ENCODE data around the gene FAM107A. TPM values are rescaled to one million over a fixed set of nuclear protein-coding genes. Genes with fewer than 3 reads are reported as not detected.

The FAM107A gene
- total RNA-seq, 1 donor from 2014 or later = not detected

GRCh38 chr3:58608648-58609047 lies 31.5 kb upstream of the FAM107A start:
- DNase-seq (ENCODE audit: low read depth) (no peak), FAIRE-seq (no peak)
- H3K4me2 ChIP-seq (ENCODE audit: low read length) = no peak overlapping the region
- Mint-ChIP-seq H3K9me3 (ENCODE audit: unreplicated experiment) (peaks cover 8% of the 10 kb centered on the region), H3K4me3 (ENCODE audit: unreplicated experiment) (no peak overlapping the region), H3K36me3 (ENCODE audit: low read depth, unreplicated experiment) (no peaks in the 10 kb centered on the region), H3K27me3 (ENCODE audit: low read depth, unreplicated experiment) (peaks cover 12% of the 10 kb centered on the region), H3K4me1 (ENCODE audit: low read depth, unreplicated experiment) (peaks cover 2% of the 10 kb centered on the region), H3K27ac (ENCODE audit: unreplicated experiment) (no peak overlapping the region)
- H3K9me3 ChIP-seq (ENCODE audit: insufficient read depth, low read depth, low read length) = no peaks in the 10 kb centered on the region
- H3K4me3 ChIP-seq (ENCODE audit: insufficient read depth, low read depth, low read length) = no peak overlapping the region
- no peak overlapping the region for H3K27ac ChIP-seq (ENCODE audit: low read depth, low read length)
- H3K27me3 ChIP-seq (ENCODE audit: insufficient read depth, low read length) = peaks cover 24% of the 10 kb centered on the region
- no peaks in the 10 kb centered on the region for H3K4me1 ChIP-seq (ENCODE audit: insufficient read depth, low read length)
- H3K36me3 ChIP-seq (ENCODE audit: insufficient read depth, low read length) = no peaks in the 10 kb centered on the region
- TF ChIP-seq CTCF (IDR thresholded peaks at IDR 0.05; ENCODE audit: insufficient read depth, low read depth, low read length) (no peak), EZH2 (IDR thresholded peaks at IDR 0.05; ENCODE audit: insufficient read depth, low read length) (no peak)
- no peaks in the 10 kb centered on the region for H4K20me1 ChIP-seq (ENCODE audit: insufficient read depth, low read length)
- no peak overlapping the region for H3K9ac ChIP-seq (ENCODE audit: low read length)
- H3K79me2 ChIP-seq (ENCODE audit: insufficient read depth, low read length) = no peaks in the 10 kb centered on the region
- no peak overlapping the region for H2AFZ ChIP-seq (ENCODE audit: low read depth, low read length)

GRCh38 chr3:58607816-58608215 lies 30.6 kb upstream of the FAM107A start:
- Histone ChIP-seq H3K4me1 (ENCODE audit: insufficient read depth, low read length) (no peaks in the 10 kb centered on the region), H3K36me3 (ENCODE audit: insufficient read depth, low read length) (no peaks in the 10 kb centered on the region), H3K27ac (ENCODE audit: low read depth, low read length) (no peak overlapping the region), H2AFZ (ENCODE audit: low read depth, low read length) (no peak overlapping the region), H4K20me1 (ENCODE audit: insufficient read depth, low read length) (no peaks in the 10 kb centered on the region), H3K4me2 (ENCODE audit: low read length) (no peak overlapping the region), H3K9me3 (ENCODE audit: insufficient read depth, low read depth, low read length) (no peaks in the 10 kb centered on the region), H3K9ac (ENCODE audit: low read length) (no peak overlapping the region), H3K79me2 (ENCODE audit: insufficient read depth, low read length) (no peaks in the 10 kb centered on the region), H3K4me3 (ENCODE audit: insufficient read depth, low read depth, low read length) (no peak overlapping the region), H3K27me3 (ENCODE audit: insufficient read depth, low read length) (peaks cover 30% of the 10 kb centered on the region)
- DNase-seq (ENCODE audit: low read depth) (peak; percentile 52), FAIRE-seq (no peak)
- peaks cover 2% of the 10 kb centered on the region for H3K4me1 Mint-ChIP-seq (ENCODE audit: low read depth, unreplicated experiment)
- no peak overlapping the region for H3K27ac Mint-ChIP-seq (ENCODE audit: unreplicated experiment)
- TF ChIP-seq EZH2 (IDR thresholded peaks at IDR 0.05; ENCODE audit: insufficient read depth, low read length) (no peak), CTCF (IDR thresholded peaks at IDR 0.05; ENCODE audit: insufficient read depth, low read depth, low read length) (no peak)
- no peaks in the 10 kb centered on the region for H3K36me3 Mint-ChIP-seq (ENCODE audit: low read depth, unreplicated experiment)
- H3K4me3 Mint-ChIP-seq (ENCODE audit: unreplicated experiment) = no peak overlapping the region
- H3K27me3 Mint-ChIP-seq (ENCODE audit: low read depth, unreplicated experiment) = peaks cover 18% of the 10 kb centered on the region
- H3K9me3 Mint-ChIP-seq (ENCODE audit: unreplicated experiment) = peaks cover 8% of the 10 kb centered on the region

GRCh38 chr3:58606693-58607092 lies 29.5 kb upstream of the FAM107A start:
- TF ChIP-seq CTCF (IDR thresholded peaks at IDR 0.05; ENCODE audit: insufficient read depth, low read depth, low read length) = no peak
- no peak for TF ChIP-seq EZH2 (IDR thresholded peaks at IDR 0.05; ENCODE audit: insufficient read depth, low read length)
- Mint-ChIP-seq H3K4me1 (ENCODE audit: low read depth, unreplicated experiment) (peaks cover 1% of the 10 kb centered on the region), H3K4me3 (ENCODE audit: unreplicated experiment) (no peak overlapping the region), H3K36me3 (ENCODE audit: low read depth, unreplicated experiment) (no peaks in the 10 kb centered on the region), H3K27me3 (ENCODE audit: low read depth, unreplicated experiment) (peaks cover 23% of the 10 kb centered on the region), H3K9me3 (ENCODE audit: unreplicated experiment) (peaks cover 8% of the 10 kb centered on the region), H3K27ac (ENCODE audit: unreplicated experiment) (no peak overlapping the region)
- H3K36me3 ChIP-seq (ENCODE audit: insufficient read depth, low read length) = no peaks in the 10 kb centered on the region
- no peak overlapping the region for H3K4me2 ChIP-seq (ENCODE audit: low read length)
- peaks cover 30% of the 10 kb centered on the region for H3K27me3 ChIP-seq (ENCODE audit: insufficient read depth, low read length)
- no peak overlapping the region for H3K9ac ChIP-seq (ENCODE audit: low read length)
- DNase-seq (ENCODE audit: low read depth) = no peak
- no peaks in the 10 kb centered on the region for H4K20me1 ChIP-seq (ENCODE audit: insufficient read depth, low read length)
- no peaks in the 10 kb centered on the region for H3K4me1 ChIP-seq (ENCODE audit: insufficient read depth, low read length)
- no peak overlapping the region for H2AFZ ChIP-seq (ENCODE audit: low read depth, low read length)
- H3K4me3 ChIP-seq (ENCODE audit: insufficient read depth, low read depth, low read length) = no peak overlapping the region
- FAIRE-seq = no peak
- no peaks in the 10 kb centered on the region for H3K9me3 ChIP-seq (ENCODE audit: insufficient read depth, low read depth, low read length)
- no peaks in the 10 kb centered on the region for H3K79me2 ChIP-seq (ENCODE audit: insufficient read depth, low read length)
- no peak overlapping the region for H3K27ac ChIP-seq (ENCODE audit: low read depth, low read length)

All from astrocyte (in vitro differentiated cells and primary cell).